COLO668 (cell line): Measurements from ENCODE around the gene PTGES3L.
"Not testable (repeated sequence)": the region's sequence is repeated elsewhere in the genome, so short reads cannot be mapped to it uniquely, and the experiment has no call there.

Experiments
- DNase-seq: peaks from one replicate; lab custom pipeline; 2025; ENCODE audit not compliant: unreplicated experiment; lab: John Stamatoyannopoulos, UW

The PTGES3L gene

DNA sequence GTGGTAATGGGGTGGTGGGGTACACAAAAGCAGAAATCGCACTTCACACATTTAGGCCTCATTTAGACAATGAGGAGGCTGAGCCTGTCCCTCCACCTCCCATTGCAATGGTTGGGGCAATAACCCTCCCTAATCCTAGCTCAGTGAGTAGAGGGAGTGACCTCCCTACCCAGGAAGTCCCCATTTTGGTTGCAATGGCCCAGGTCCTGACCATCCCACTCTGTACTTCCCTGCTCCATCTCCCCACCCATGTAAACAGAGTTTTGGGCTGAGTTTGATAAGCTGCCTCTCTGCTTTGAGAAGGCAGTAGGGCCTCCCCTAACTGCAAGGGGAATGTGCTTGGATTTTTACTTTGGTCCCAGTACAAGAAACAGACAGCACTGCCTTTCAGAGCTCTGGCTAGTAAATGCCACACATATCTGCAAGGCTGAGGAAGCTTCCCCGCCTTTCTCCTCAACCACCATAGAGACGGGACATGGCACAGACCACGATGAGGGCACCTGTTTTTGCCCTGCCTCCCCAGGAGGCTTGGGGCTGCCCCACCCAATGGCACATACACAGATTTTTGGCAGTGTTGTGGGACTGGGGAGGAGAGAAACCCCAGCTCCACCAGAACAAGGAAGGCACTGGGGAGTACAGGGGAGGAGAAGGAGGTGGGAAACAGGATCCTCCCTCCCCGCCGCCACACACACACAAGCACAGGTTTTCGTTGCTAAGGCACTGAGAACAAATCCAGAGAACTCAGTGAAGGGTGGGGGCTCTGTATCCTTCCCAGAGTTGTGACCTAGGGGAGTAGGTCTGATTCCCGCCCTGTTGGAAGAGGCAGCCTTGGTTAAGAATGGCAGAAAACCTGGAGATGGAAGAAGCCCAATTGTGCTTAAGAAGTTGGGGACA lies 35.0 kb upstream of the PTGES3L start:
- no peak for DNase-seq

DNA sequence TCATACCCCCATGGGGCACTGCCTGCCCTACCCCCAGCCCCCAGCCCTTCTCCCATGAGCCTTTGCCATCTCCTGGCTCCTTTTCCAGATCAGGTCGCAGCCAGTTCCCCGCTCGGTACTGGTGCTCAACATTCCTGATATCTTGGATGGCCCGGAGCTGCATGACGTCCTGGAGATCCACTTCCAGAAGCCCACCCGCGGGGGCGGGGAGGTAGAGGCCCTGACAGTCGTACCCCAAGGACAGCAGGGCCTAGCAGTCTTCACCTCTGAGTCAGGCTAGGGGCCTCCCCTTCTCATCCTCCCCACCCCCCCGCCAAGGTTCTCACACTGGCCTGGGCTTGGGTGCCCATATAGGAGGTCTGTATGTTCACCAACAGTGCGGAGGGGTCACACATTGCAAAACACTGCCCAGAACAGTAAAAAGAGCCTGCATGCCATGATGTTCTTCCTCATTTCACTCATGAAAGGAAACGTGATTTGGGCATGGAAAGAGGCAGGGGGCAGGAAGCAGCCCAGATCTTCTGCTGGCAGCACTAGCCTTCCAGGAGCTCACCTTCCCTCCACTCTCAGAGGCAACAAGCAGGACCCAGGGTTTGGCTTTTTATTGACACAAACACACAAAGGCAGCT lies 34.3 kb upstream of the PTGES3L start:
- DNase-seq, result no peak

DNA sequence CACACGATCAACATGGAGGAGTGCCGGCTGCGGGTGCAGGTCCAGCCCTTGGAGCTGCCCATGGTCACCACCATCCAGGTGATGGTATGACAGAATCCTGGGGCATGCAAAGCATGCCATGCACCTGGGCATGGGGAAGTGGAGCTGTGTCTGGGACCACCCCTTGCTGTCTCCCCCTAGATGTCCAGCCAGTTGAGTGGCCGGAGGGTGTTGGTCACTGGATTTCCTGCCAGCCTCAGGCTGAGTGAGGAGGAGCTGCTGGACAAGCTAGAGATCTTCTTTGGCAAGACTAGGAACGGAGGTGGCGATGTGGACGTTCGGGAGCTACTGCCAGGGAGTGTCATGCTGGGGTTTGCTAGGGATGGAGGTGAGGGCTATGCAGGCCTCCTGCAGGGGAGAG lies 33.4 kb upstream of the PTGES3L start:
- no peak for DNase-seq

DNA sequence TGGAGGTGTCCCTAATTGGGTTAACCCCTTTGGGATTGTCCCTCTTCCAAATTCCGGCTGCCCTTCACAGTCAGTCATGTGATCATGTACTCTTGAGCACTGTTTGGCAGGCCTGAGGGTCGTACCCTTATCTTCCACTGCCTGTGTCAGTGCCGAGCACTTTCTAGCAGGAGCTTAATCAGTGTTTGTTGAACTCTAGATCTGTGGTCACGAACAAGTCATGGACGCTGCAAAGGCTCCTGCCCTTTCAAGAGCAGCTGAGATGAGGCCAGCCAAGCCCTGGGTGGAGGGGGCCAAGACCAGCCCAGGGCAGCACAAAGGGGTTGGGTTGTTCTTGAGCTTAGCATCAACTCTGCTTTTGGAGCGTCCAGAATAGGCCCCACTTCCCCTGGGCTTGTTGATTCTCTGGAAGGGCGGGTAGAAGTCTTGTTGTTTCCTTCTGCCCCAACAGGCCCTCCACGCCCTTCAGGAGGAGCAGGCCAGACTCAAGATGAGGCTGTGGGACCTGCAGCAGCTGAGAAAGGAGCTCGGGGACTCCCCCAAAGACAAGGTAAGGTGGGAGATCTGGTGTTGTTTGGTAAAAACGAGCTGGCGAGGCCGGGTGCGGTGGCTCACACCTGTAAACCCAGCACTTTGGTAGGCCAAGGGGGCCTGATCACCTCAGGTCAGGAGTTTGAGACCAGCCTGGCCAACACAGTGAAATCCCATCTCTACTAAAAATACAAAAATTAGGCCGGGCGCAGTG lies 32.0 kb upstream of the PTGES3L start:
- no peak for DNase-seq

DNA sequence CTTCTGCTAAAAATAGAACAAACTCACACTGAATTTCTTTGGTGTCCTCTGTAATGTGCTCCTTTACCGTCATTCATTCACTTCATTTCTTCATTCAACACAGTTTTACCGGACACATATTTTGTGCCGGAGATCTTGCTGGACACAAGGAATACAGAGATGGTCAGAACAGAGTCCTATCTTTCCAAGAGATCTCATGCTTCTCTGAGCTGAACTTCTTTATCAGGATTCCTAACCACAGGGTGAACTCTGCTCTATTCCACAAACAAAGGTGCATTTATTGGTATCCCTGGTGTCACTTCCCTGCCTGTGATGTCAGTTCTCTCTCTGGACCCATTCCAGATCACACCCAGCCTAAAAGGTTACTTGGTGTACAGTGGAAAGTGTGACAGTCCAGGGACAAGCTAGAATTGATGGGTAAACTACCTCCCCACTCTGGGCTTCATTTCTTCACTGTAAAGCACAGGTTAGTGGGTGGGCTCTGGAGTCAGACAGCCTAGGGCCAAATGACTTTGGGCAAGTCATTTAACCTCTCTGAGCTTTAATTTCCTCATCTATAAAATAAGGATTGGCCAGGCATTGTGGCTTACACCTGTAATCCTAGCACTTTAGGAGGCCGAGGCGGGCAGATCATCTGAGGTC lies 30.9 kb upstream of the PTGES3L start:
- DNase-seq, result no peak

DNA sequence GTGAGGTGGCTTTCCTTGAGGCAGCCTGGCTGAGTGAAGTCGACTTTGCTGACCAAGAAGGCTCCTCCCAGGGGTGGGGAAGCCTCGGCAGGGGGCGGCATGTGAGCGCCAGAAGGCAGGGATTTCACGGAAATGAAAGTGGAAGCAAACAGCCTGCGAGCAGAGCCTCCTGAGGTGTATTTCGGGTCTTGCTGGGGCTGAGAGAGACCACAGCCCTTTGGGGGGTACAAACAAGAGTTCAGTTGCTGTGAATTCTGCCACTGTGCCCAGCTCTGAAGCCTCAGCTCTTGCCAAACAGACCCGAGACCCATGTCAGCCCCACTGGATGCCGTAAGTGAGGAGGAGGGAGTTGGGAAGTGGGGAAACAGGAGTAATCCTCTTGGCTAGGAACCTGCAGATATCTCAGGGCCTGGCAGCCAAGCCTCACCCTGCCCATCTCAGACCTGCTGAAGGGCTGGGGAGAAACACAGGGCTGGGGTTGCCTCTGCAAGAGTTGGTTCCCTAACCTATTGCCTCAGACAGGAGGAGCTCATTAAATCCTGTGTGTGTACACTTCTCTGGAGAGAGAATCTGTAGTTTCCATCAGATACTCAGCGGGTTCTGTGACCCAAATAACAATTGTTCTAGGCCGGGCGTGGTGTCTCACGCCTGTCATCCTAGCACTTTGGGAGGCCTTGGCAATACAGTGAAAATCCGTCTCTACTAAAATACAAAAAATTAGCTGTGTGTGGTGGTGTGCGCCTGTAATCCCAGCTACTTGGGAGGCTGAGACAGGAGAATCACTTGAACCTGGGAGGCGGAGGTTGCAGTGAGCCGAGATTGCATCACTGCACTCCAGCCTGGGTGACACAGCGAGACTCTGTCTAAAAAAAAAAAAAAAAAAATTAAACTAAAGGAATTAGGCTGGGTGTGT lies 27.0 kb upstream of the PTGES3L start, which contains the start of gene IFI35:
IFI35 (plus strand) TSS at position 146 of the 913 bp plus-strand sequence; CDS start at position 310, 164 bp downstream.
- DNase-seq, result peak; percentile 51

DNA sequence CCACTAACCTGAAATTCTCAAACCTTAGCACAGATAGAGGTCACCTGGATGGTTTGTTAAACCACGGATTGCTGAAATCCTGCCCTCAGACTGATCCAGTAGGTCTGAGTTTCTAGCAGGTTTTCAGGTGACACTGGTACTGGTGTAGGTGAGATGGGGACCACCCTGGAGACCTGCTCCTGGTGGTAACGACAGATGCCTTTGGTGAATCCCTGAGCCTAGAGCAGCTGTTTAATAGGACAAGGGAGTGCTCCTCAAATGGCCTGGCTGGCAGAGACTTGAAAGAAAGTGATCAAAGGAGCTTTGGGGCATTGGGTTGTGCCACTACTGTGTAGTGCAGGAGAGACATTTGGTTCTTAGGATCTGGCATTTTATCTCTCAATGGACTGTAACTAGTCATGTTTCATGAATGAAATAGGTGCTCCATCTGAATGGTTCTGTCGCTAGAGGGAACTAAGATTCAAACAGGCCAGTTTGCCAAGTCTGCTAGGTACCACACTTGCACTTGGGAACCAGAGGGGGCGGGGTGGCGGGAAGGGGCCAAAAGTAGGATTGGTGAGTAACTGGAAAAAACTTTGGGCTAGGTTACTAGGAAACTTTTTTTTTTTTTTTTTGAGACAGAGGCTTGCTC lies 23.8 kb upstream of the PTGES3L start:
- DNase-seq, result no peak

DNA sequence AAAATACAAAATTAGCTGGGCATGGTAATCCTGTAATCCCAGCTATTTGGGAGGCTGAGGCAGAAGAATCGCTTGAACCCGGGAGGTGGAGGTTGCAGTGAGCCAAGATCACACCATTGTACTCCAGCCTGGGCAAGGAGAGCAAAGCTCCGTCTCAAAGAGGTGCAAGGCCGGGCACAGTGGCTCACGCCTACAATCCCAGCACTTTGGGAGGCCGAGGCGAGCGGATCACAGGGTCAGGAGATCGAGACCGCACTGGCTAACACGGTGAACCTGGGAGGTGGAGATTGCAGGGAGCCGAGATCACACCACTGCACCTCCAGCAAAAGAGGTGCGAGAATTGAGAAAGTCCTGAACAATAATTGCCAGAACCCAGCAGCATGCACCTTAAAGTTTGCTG lies 21.0 kb upstream of the PTGES3L start:
- DNase-seq, result not testable (repeated sequence)

DNA sequence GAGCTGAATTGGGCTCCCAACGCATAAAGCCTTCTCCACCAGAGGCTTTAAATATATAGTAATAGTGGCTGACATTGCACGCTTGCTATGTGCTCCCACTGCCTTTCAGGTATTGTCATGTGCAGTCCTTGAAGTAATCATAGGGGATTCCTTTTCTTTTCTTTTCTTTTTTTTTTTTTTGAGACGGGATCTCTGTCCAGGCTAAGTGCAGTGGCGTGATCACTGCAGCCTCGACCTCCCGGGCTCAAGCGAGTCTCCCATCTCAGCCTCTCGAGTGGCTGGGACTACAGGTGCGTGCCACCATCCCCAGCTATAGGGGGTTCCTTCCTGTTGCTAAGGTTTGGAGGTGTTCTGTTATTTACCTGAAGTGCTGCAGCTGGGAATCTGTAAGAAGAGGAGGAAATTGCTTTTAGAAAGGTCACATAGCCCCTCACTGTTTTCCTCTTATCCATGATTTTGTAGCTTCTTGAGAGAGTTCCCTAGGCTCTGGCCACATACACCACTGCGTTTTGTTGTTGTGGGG lies 19.2 kb upstream of the PTGES3L start:
- DNase-seq, result no peak

DNA sequence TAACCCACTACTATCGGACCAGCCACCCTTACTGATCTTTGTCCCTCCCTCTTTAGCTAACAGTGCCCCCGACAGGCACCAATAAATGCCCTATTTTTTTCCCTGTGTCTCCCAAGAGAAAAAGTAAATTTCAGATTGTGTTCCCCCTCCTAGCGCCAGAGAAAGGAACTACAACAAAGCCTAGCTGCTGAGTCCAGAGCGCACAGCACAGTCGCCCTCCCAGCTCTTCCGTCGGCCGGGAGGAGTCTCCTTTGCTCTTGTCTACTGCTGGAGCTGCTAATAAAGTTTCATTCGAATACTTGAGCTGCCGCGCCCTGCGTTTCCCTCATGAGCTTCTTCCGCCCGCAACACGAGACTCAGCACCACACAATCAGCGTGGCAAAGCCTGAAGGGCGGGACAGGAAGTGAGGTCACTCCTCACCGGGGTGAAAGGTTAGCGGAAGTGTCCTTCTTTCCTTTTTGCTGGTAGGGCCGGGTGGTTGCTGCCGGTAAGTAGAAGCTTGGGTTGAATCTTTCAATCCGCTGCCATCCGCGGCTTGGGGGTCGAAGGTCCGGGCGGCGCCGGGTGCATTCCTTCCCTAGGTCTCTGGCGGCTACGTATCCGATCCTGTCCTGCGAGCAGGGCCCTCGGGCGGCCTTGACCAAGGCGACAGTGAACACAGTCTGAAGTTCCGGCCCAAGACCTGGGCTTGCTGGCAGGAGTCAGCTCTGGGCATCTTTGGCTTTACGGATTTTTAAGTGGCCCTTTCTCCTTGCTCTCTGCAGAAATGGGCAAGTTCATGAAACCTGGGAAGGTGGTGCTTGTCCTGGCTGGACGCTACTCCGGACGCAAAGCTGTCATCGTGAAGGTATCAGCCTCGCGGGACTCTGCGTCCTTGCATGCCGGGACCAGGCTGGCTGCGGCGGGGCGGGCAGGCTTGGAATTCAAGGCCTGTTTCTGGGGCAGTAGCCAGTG lies 18.4 kb upstream of the PTGES3L start, which contains the start of gene RPL27:
RPL27 (plus strand) TSS at position 436 of the 955 bp plus-strand sequence; CDS start at position 768, 332 bp downstream.
- DNase-seq, result peak; percentile 95

DNA sequence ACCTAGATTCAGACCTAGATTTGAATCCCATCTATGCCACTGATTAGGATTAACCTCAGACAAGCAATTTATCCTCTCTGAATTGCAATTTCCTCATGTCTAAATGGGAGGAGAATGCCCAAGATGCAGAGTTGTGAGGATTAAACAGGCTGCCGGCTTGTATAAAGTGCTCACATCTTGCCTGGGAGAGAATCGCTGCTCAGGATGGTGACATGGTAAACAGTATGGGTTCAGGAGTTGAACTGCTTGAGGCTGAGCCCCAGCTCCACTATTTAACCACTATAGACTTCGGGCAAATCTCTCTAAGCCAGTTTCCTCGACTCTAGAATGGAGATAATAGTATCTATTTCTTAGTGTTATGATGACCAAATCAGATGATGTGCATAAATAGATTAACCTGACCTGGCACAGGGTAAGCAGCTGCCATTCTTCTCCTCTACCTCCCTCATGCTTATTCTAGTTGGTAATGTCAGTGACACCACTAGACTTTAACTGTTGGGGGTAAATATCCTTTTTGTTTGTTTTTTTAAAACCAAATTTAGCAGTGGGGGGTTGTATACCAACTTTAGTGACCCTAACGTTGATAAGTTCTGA lies 17.6 kb upstream of the PTGES3L start:
- DNase-seq, result no peak

DNA sequence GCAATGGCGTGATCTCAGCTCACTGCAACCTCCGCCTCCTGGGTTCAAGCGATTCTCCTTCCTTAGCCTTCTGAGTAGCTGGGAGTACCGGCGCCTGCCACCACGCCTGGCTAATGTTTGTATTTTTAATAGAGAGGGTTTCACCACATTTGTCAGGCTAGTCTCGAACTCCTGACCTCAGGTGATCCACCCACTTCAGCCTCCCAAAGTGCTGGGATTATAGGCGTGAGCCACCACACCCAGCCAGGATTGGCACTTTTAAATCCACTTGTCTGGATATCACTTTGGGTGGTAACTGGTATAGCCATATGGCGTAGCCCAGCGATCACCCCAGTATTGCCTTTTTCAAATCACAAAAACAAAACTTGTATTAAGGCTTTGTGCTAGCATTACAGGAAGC lies 14.0 kb upstream of the PTGES3L start:
- DNase-seq, result not testable (repeated sequence)

DNA sequence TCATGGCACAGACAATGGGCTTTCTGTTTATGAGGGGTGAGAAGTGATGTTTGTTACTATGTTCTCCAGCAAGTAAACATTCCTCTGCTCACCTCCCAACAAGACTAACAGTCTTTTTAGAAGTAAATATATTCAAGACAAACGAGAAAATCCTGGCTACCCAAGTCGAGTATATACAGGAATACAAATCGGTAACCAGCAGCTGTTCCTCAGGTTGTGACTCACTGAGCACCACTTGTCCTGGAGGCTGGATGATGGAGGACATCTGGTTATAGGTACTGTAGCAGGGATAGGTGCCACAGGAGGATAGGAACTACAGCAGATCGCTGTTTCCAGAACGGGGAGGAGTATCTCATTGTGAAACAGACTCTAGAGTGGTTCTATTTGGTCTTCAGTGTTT lies 13.0 kb upstream of the PTGES3L start:
- no peak for DNase-seq

DNA sequence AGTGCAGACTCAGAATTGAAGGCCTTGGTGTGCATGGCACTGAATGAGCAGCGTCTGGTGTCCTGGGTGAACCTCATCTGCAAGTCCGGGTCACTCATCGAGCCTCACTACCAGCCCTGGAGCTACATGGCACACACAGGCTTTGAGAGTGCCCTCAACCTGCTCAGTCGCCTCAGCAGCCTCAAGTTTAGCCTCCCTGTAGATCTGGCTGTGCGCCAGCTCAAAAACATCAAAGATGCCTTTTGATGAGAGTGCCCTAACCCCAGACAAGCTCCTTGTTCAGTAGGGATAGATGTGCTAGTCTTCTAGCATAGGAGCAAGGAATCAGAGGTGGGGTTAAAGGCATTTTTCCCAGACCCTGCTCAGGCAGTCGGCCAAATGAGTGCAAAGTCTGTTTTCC lies 11.6 kb upstream of the PTGES3L start:
- DNase-seq, result no peak

DNA sequence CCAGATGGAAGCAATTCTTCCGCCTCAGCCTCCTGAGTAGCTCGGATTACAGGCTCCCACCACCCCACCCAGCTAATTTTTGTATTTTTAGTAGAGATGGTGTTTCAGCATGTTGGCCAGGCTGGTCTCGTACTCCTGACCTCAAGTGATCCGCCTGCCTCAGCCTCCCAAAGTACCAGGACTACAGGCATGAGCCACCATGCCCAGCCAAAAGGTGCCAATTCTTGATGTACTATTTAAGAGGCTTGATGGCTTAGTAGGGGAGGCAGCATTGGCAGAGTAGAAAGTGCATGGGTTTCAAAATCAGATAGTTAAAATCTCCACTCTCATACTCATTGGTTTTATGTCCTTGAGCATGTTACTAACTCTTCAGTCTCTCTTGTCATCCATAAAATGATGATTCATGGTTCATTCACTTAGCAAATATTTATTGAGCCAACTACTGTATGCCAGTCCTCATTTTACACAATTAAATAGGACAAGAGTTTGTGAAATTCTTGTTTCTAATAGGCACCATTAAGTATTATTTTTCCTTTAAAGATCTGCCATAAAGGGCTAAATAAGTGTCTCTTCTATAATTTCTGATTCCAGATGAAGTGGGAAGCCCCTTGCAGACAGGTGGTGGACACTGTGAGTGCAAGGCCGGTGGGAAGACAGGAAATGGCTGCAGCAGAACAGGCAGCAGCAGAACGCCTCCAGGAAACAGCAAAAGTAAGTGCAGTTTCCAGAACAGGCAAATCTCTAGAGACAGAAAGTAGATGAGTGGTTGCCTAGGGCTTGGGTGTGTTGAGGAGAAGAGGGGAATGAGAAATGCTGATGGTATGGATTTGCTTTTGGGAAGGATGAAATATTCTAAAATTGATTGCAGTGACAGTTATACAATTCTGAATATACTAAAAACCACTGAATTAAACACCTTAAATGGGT lies 10.1 kb upstream of the PTGES3L start:
- no peak for DNase-seq

DNA sequence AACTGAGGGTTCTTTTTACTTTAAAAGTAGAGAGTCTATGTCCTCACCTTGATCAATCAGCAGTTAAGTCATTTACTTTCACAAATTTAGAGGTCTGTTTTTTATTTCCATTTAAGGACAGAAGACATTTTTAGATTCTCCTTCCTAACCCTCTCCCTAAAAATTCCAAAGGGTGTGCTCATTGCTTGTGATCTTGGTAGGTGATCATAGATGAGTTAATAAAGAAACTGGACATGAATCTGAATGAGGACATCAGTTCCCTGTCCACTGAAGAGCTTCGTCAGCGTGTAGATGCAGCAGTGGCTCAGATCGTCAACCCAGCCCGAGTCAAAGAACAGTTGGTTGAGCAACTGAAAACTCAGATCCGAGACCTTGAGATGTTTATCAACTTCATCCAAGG lies 9.3 kb upstream of the PTGES3L start:
- no peak for DNase-seq

DNA sequence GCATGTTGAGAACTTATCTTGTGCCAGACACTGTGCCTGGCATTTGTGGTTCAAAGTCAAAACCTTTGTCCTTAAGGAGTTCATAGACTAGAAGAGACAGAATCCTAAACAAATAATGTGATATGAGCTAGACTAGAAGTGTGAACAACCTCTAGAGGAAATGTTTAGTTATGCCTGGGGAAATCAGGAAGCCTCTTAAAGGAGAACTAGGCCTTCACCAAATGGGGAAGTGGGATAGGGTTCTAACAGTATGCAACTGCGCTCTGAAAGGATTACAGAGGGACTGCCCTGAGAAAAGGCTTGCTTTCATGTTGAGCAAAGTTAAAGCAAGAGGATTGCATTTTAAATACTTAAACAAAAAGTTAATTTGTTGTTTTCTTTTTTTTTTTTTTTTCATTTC lies 5.3 kb upstream of the PTGES3L start:
- no peak for DNase-seq
